SH-SY5Y (cell line): ENCODE results near the gene LRRFIP1.

Source experiments
- GATA2 ChIP-seq: IDR thresholded peaks from 2 replicates; pipeline ENCODE4 v1.6.1; 2011; ENCODE audit warnings: mild to moderate bottlenecking, low read depth, low read length
- GATA3 ChIP-seq: IDR thresholded peaks from 2 replicates; pipeline ENCODE4 v1.6.1; 2011; ENCODE audit warnings: low read depth, mild to moderate bottlenecking, low read length, moderate library complexity

DNA sequence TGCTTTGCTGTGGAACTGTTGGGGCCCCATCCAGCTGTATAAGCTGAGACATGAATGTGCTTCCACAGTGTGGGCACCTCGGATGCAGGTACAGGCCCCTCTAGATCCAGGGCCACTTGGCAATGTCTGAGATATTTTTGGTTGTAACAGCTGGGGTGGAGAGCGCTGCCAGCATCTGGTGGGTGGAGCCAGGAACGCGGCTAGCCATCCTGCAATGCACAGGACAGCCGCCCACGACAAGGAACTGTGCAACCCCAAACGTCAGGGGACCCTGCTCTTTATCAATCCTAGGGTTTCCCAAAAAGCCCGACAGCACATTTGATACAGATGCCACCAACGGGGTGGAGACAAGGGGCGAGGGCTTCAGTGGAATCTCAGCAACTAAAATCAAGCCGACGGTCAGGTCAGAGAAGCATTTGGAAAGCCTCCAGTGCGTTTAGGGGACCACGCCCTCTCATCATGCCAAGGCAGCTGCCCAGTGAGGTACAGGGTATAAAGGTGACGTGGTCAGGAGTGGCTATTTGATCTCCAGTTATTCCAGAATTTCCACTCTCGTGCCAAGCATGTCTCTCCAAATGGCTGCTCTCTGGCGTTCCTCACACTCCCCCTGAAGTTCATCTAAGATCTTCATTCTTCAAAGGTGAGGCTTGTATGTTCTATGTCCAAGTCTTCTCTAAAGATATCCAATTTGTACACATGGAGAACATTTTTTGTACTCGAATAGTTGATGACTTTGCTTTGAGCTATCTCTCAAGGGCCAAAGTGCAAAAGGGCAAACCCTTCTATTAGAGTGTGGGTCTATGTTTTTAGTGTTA, 55.7 kb downstream of the LRRFIP1 start:
- TF ChIP-seq GATA2 = no peak
- TF ChIP-seq GATA3 = no peak
